ENCODE data around the gene IMMP2L. TPM values are rescaled to one million over a fixed set of nuclear protein-coding genes. Genes with fewer than 3 reads are reported as not detected.

The IMMP2L gene
- total RNA-seq, 1 experiment from 2014 or later = 8.6 TPM

DNA sequence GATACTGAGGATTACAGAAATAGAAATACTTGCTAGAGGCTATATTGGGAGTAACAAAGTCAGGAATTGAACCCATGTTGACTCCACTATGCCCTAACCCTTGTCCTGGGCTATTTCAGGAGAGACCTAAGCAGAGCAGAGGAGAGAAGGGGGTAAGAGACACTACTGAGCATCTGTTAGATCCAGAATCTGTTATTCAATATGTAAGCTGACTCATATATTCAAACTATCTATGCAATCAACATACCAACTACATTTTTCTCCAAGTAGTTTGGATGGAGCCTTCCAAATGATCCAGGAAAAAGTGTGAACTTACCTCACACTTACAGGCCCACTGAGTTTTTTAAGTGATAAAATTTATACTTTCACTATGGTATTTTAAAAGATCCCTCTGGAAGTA lies 216.1 kb downstream of the IMMP2L start:
- Histone ChIP-seq H2AFZ (ENCODE audit: low read length) (no peak overlapping the region), H3K27me3 (ENCODE audit: low read length) (no peaks in the 10 kb centered on the region), H3K79me2 (ENCODE audit: low read length) (no peaks in the 10 kb centered on the region), H3K4me2 (ENCODE audit: low read length) (no peak overlapping the region), H3K4me1 (ENCODE audit: insufficient read depth, low read length) (no peaks in the 10 kb centered on the region), H3K9me3 (ENCODE audit: low read length) (0 out of 2 replicates have a peak, but pooled peaks cover 7% of the 10 kb centered on the region), H3K4me3 (ENCODE audit: low read length) (no peak overlapping the region), H3K9ac (ENCODE audit: low read length) (no peak overlapping the region), H3F3A (ENCODE audit: low read length, unreplicated experiment) (no peaks in the 10 kb centered on the region), H4K20me1 (ENCODE audit: low read length) (no peaks in the 10 kb centered on the region), H3K27ac (ENCODE audit: low read length) (no peak overlapping the region), H3K9me2 (replicated peaks; ENCODE audit: low read length) (no peaks in the 10 kb centered on the region), H3K36me3 (ENCODE audit: low read depth, low read length) (no peaks in the 10 kb centered on the region; the same call in 1 of the 2 replicates)
- intact Hi-C loops (cut with micrococcal nuclease) = no loop called here
- CTCF ChIA-PET = no interaction called here
- no TSS peak for BruUV-seq (replicated peaks)
- no peak for TF ChIP-seq EZH2 (IDR thresholded peaks at IDR 0.05; ENCODE audit: low read length, unreplicated experiment)
- no peak for TF ChIP-seq CTCF (conservative IDR thresholded peaks at IDR 0.05; ENCODE audit: low read depth, low read length)
- no peak for TF ChIP-seq EZH2phosphoT487 (IDR thresholded peaks at IDR 0.05; ENCODE audit: borderline replicate concordance, low read length)
- DNase-seq (no peak), ATAC-seq (no peak)
- POLR2A ChIA-PET (ENCODE audit: unreplicated experiment) = no interaction called here

- Histone ChIP-seq H3K4me1 (ENCODE audit: insufficient read depth, low read length) (no peaks in the 10 kb centered on the region), H3K27me3 (ENCODE audit: low read length) (no peaks in the 10 kb centered on the region), H3K9ac (ENCODE audit: low read length) (no peak overlapping the region), H3K4me2 (ENCODE audit: low read length) (no peak overlapping the region), H3K79me2 (ENCODE audit: low read length) (no peaks in the 10 kb centered on the region), H3K4me3 (ENCODE audit: low read length) (no peak overlapping the region), H4K20me1 (ENCODE audit: low read length) (no peaks in the 10 kb centered on the region), H3K9me3 (ENCODE audit: low read length) (0 out of 2 replicates have a peak, but pooled peaks cover 7% of the 10 kb centered on the region), H2AFZ (ENCODE audit: low read length) (no peak overlapping the region), H3K9me2 (replicated peaks; ENCODE audit: low read length) (no peaks in the 10 kb centered on the region), H3F3A (ENCODE audit: low read length, unreplicated experiment) (no peaks in the 10 kb centered on the region), H3K27ac (ENCODE audit: low read length) (no peak overlapping the region), H3K36me3 (ENCODE audit: low read depth, low read length) (no peaks in the 10 kb centered on the region; the same call in 1 of the 2 replicates)
- BruUV-seq (replicated peaks) = no TSS peak
- DNase-seq = no peak
- no peak for ATAC-seq
- ChIA-PET POLR2A (ENCODE audit: unreplicated experiment) (no interaction called here), CTCF (no interaction called here)
- TF ChIP-seq EZH2phosphoT487 (IDR thresholded peaks at IDR 0.05; ENCODE audit: borderline replicate concordance, low read length) = no peak
- TF ChIP-seq CTCF (conservative IDR thresholded peaks at IDR 0.05; ENCODE audit: low read depth, low read length) = no peak
- TF ChIP-seq EZH2 (IDR thresholded peaks at IDR 0.05; ENCODE audit: low read length, unreplicated experiment) = no peak
- intact Hi-C loops (cut with micrococcal nuclease) = no loop called here
Measured at GRCh38 chr7:111343017-111343416, 219.3 kb downstream of the IMMP2L start.

- Histone ChIP-seq H3K36me3 (ENCODE audit: low read depth, low read length) (no peaks in the 10 kb centered on the region; the same call in 1 of the 2 replicates), H3K9me3 (ENCODE audit: low read length) (0 out of 2 replicates have a peak, but pooled peaks cover 7% of the 10 kb centered on the region), H4K20me1 (ENCODE audit: low read length) (no peaks in the 10 kb centered on the region), H3K9me2 (replicated peaks; ENCODE audit: low read length) (no peaks in the 10 kb centered on the region), H3K9ac (ENCODE audit: low read length) (no peak overlapping the region), H3K4me1 (ENCODE audit: insufficient read depth, low read length) (no peaks in the 10 kb centered on the region), H3F3A (ENCODE audit: low read length, unreplicated experiment) (no peaks in the 10 kb centered on the region), H3K27ac (ENCODE audit: low read length) (no peak overlapping the region), H2AFZ (ENCODE audit: low read length) (no peak overlapping the region), H3K4me3 (ENCODE audit: low read length) (no peak overlapping the region), H3K4me2 (ENCODE audit: low read length) (no peak overlapping the region), H3K27me3 (ENCODE audit: low read length) (no peaks in the 10 kb centered on the region), H3K79me2 (ENCODE audit: low read length) (no peaks in the 10 kb centered on the region)
- ATAC-seq (no peak), DNase-seq (no peak)
- no TSS peak for BruUV-seq (replicated peaks)
- CTCF ChIA-PET = no interaction called here
- intact Hi-C loops (cut with micrococcal nuclease) = no loop called here
- TF ChIP-seq EZH2 (IDR thresholded peaks at IDR 0.05; ENCODE audit: low read length, unreplicated experiment) = no peak
- no peak for TF ChIP-seq CTCF (conservative IDR thresholded peaks at IDR 0.05; ENCODE audit: low read depth, low read length)
- no peak for TF ChIP-seq EZH2phosphoT487 (IDR thresholded peaks at IDR 0.05; ENCODE audit: borderline replicate concordance, low read length)
- POLR2A ChIA-PET (ENCODE audit: unreplicated experiment) = no interaction called here
Measured at GRCh38 chr7:111339006-111339405, 223.3 kb downstream of the IMMP2L start.
